ENCODE measurements around the gene FGD1.
"Not testable (repeated sequence)": the region's sequence is repeated elsewhere in the genome, so short reads cannot be mapped to it uniquely, and the experiment has no call there.

The FGD1 gene

GRCh38 chrX:54495814-54496516, at the start of gene FGD1:
TSS of gene FGD1 (minus strand) at chrX:54496234. CDS start at chrX:54495432, 802 bp downstream.
- DNase-seq: peak; percentile 35

- DNase-seq: not testable (repeated sequence)
Measured at GRCh38 chrX:54542239-54542638, 46.2 kb upstream of the FGD1 start.

- DNase-seq: no peak
Measured at GRCh38 chrX:54540289-54540688, 44.3 kb upstream of the FGD1 start.

GRCh38 chrX:54534271-54534670, 38.2 kb upstream of the FGD1 start:
- DNase-seq: no peak

GRCh38 chrX:54530357-54530900, 34.4 kb upstream of the FGD1 start:
- no peak for DNase-seq

- peak; percentile 87 for DNase-seq
Measured at GRCh38 chrX:54529552-54530356, 33.7 kb upstream of the FGD1 start, which contains the start of gene GNL3L. TSS of gene GNL3L (plus strand) at chrX:54530219. CDS start at chrX:54532567, 2,348 bp downstream.

- peak; percentile 57 for DNase-seq
Measured at GRCh38 chrX:54529151-54529550, 33.1 kb upstream of the FGD1 start.

- DNase-seq: no peak
Measured at GRCh38 chrX:54509400-54509799, 13.4 kb upstream of the FGD1 start.

GRCh38 chrX:54496936-54497335, 902 bp upstream of the FGD1 start:
- DNase-seq: no peak

GRCh38 chrX:54496517-54496852, 451 bp upstream of the FGD1 start:
- no peak for DNase-seq

GRCh38 chrX:54494989-54495813, 833 bp downstream of the FGD1 start:
- DNase-seq: no peak

- no peak for DNase-seq
Measured at GRCh38 chrX:54494166-54494988, 1.7 kb downstream of the FGD1 start.

- DNase-seq: no peak
Measured at GRCh38 chrX:54492340-54492739, 3.7 kb downstream of the FGD1 start.

- DNase-seq: not testable (repeated sequence)
Measured at GRCh38 chrX:54489819-54490218, 6.2 kb downstream of the FGD1 start.

GRCh38 chrX:54484666-54485065, 11.4 kb downstream of the FGD1 start:
- DNase-seq: no peak

- no peak for DNase-seq
Measured at GRCh38 chrX:54483946-54484345, 12.1 kb downstream of the FGD1 start.

GRCh38 chrX:54482839-54483593, 13.0 kb downstream of the FGD1 start:
- no peak for DNase-seq

GRCh38 chrX:54479136-54480111, 16.6 kb downstream of the FGD1 start:
- no peak for DNase-seq

GRCh38 chrX:54473993-54474859, 21.8 kb downstream of the FGD1 start:
- DNase-seq: no peak
